Measurements from ENCODE around the gene GYPC. TPM values are rescaled to one million over a fixed set of nuclear protein-coding genes. Genes with fewer than 3 reads are reported as not detected.

The GYPC gene
- polyA plus RNA-seq, 1 experiment, result 236 TPM

DNA sequence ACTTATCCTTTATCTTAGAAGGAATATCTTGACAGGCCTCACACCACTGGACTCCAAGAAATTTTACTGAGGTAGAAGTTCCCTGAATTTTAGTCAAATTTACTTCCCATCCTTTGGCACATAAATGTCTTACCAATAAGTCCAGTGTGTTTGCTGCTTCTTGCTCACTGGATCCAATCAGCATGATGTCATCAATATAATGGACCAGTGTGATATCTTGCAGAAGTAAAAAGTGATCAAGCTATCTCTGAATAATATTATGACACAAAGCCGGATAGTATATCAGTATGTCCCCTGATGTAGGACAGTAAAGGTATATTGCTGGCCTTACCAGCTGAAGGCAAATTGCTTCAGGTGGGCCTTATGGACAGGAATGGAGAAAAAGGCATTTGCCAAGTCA lies 6.9 kb upstream of the GYPC start:
- ChIA-PET POLR2A (no interaction called here), CTCF (interaction anchor here (0.8 to 1.7 kb wide), 2 partner anchors 14 to 128 kb away, joined by 3 to 6 read pairs; no protein-coding TSS in a partner anchor)
- no peak overlapping the region for H3K4me3 ChIP-seq (ENCODE audit: low read depth, low read length)

DNA sequence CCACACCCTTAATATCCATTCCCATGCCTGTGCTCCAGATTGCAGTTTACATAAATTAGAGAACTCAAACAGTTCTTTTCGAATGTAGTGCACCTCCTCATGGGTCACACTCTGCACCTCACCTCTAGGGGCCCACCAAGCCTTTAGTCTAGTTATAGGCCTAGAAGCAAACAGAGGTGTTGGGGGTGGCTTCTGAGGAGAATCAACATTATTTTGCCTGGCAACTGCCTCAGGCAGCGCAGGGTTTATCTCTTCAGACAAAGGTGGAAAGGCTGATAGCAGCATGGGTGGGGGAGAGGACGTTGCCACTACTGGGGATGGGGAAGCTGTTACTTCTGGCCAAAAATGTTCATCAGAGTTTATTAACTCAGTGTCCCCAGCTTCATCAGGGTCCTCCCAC lies 5.0 kb upstream of the GYPC start:
- no peaks in the 10 kb centered on the region for H3K36me3 ChIP-seq (ENCODE audit: control insufficient read depth, insufficient read depth, low read length)
- POLR2A ChIA-PET, result no interaction called here
- TF ChIP-seq, protein P1, sequence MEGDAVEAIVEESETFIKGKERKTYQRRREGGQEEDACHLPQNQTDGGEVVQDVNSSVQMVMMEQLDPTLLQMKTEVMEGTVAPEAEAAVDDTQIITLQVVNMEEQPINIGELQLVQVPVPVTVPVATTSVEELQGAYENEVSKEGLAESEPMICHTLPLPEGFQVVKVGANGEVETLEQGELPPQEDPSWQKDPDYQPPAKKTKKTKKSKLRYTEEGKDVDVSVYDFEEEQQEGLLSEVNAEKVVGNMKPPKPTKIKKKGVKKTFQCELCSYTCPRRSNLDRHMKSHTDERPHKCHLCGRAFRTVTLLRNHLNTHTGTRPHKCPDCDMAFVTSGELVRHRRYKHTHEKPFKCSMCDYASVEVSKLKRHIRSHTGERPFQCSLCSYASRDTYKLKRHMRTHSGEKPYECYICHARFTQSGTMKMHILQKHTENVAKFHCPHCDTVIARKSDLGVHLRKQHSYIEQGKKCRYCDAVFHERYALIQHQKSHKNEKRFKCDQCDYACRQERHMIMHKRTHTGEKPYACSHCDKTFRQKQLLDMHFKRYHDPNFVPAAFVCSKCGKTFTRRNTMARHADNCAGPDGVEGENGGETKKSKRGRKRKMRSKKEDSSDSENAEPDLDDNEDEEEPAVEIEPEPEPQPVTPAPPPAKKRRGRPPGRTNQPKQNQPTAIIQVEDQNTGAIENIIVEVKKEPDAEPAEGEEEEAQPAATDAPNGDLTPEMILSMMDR (IDR thresholded peaks at IDR 0.05; ENCODE audit: insufficient read depth, low read depth, low read length), result no peak
- DNase-seq (ENCODE audit: low read depth), result no peak
- CTCF ChIA-PET, result no interaction called here
- H3K27me3 ChIP-seq (ENCODE audit: control insufficient read depth, insufficient read depth, low read length), result no peaks in the 10 kb centered on the region
- H3K4me3 ChIP-seq (ENCODE audit: low read depth, low read length), result no peak overlapping the region

More for the DNA sequence above, 6.9 kb upstream of the GYPC start:
- H3K27me3 ChIP-seq (ENCODE audit: control insufficient read depth, insufficient read depth, low read length), result peaks cover 2% of the 10 kb centered on the region; the same call in 1 of the 2 replicates
- H3K36me3 ChIP-seq (ENCODE audit: control insufficient read depth, insufficient read depth, low read length), result no peaks in the 10 kb centered on the region
- TF ChIP-seq, protein P1 (IDR thresholded peaks at IDR 0.05; ENCODE audit: insufficient read depth, low read depth, low read length), result no peak
- DNase-seq (ENCODE audit: low read depth), result no peak

DNA sequence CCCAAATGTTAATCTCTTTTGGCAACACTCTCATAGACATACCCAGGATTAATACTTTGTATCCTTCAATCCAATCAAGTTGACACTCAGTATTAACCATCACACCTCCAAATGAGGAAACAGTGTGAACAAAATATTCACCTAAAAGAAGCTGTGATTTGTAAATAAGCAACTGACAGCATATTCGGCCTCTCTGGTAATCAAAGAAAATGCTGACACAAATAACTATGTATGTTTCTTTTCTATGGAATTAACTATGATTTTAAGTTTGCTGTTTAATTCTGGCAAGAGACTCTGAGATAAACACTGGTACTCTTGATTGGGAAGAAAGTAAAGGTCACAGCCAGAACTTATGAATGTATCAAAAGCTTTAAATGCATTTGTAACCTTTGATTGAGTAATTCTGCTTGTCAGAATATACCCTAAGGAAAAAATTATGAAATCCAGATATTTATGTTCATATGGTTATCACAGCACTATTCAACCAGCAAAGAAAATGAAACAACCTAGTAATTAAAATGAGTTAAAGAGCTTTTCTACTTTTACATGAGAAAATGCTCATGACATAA lies 3.6 kb upstream of the GYPC start:
- ChIA-PET CTCF (interaction anchor here (0.6 kb wide), 1 partner anchor 571 kb away, joined by 3 read pairs; no protein-coding TSS in a partner anchor), POLR2A (no interaction called here)
- no peaks in the 10 kb centered on the region for H3K36me3 ChIP-seq (ENCODE audit: control insufficient read depth, insufficient read depth, low read length)
- H3K27me3 ChIP-seq (ENCODE audit: control insufficient read depth, insufficient read depth, low read length), result no peaks in the 10 kb centered on the region
- H3K4me3 ChIP-seq (ENCODE audit: low read depth, low read length), result no peak overlapping the region
- DNase-seq (ENCODE audit: low read depth), result no peak
- TF ChIP-seq, protein P1 (IDR thresholded peaks at IDR 0.05; ENCODE audit: insufficient read depth, low read depth, low read length), result no peak

DNA sequence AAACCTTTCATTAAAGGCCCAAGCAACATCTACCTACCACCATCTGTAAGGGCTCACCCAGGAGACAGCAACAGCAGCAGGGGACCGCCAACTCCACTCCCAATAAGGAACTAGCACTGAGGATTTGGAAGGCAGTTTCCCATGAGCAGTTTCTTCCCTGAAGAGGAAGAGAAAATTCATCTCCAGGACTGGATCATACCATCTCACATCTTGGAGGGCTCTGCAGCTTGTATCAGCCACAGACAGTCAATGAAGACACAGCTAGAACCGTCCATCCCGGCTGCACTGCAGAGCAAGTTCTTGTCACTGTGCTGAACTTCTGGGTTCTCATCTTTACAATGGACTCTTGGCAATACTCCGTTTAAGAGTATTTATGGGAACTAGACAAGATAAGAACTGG lies 2.8 kb upstream of the GYPC start:
- POLR2A ChIA-PET, result no interaction called here
- Histone ChIP-seq H3K36me3 (ENCODE audit: control insufficient read depth, insufficient read depth, low read length) (no peaks in the 10 kb centered on the region), H3K27me3 (ENCODE audit: control insufficient read depth, insufficient read depth, low read length) (no peaks in the 10 kb centered on the region), H3K4me3 (ENCODE audit: low read depth, low read length) (no peak overlapping the region)
- CTCF ChIA-PET, result no interaction called here
- TF ChIP-seq, protein P1 (IDR thresholded peaks at IDR 0.05; ENCODE audit: insufficient read depth, low read depth, low read length), result no peak
- DNase-seq (ENCODE audit: low read depth), result no peak

DNA sequence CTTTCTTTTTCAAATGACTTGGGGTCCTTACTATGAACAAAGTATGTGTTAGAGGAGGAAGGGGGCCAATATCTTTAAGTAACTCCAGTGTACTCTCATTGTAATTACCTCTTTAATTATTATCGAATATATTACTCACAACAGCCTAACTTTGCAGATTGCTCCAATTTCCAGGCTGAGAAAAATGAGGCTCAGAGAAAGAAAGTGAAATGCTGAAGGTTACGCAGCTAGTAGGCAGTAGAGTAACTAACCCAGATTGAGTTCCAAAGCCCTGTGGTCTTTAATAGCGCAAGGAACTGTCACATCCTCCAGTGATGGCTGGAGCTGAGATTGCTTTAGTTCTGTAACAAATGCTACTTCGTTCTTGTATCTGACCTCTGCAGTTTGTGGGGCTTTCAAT lies 2.2 kb upstream of the GYPC start:
- H3K4me3 ChIP-seq (ENCODE audit: low read depth, low read length), result no peak overlapping the region
- H3K27me3 ChIP-seq (ENCODE audit: control insufficient read depth, insufficient read depth, low read length), result no peaks in the 10 kb centered on the region
- no peak for DNase-seq (ENCODE audit: low read depth)
- H3K36me3 ChIP-seq (ENCODE audit: control insufficient read depth, insufficient read depth, low read length), result no peaks in the 10 kb centered on the region
- ChIA-PET CTCF (no interaction called here), POLR2A (no interaction called here)
- TF ChIP-seq, protein P1 (IDR thresholded peaks at IDR 0.05; ENCODE audit: insufficient read depth, low read depth, low read length), result no peak
